Activated T-cell treated with anti-CD3 and anti-CD28 coated beads, Interleukin-2, amount 50 U/mL, for 24 hours (primary cell): Measurements from ENCODE around the gene LPCAT3.

Source experiments
- DNase-seq: peaks from one replicate; pipeline ENCODE4 v3.0.0-alpha.2; 2020
- H3K27ac Mint-ChIP-seq: 2 replicates; pipeline ENCODE4 v1.8.0; 2020; ENCODE audit warnings: mild to moderate bottlenecking, mixed read lengths
- H3K27me3 Mint-ChIP-seq: 2 replicates; pipeline ENCODE4 v1.8.0; 2020; ENCODE audit warnings: mixed read lengths
- H3K36me3 Mint-ChIP-seq: 2 replicates; pipeline ENCODE4 v1.8.0; 2020; ENCODE audit warnings: low read depth, mixed read lengths
- H3K4me1 Mint-ChIP-seq: 2 replicates; pipeline ENCODE4 v1.8.0; 2020; ENCODE audit warnings: low read depth, mixed read lengths
- H3K4me3 Mint-ChIP-seq: 2 replicates; pipeline ENCODE4 v1.8.0; 2020; ENCODE audit warnings: mild to moderate bottlenecking, moderate library complexity, mixed read lengths
- H3K9me3 Mint-ChIP-seq: 2 replicates; pipeline ENCODE4 v1.8.0; 2020; ENCODE audit warnings: mixed read lengths

Gene LPCAT3

GRCh38 chr12:6927379-6928021, 90.8 kb downstream of the LPCAT3 start, which contains the start of gene ATN1:
Gene ATN1 (plus strand): TSS chr12:6927959. CDS start chr12:6934002, 6,043 bp downstream.
- peak; percentile 77 for DNase-seq
- Mint-ChIP-seq H3K4me1 (peaks cover 61% of the 10 kb centered on the region), H3K27me3 (no peaks in the 10 kb centered on the region), H3K36me3 (peaks cover 31% of the 10 kb centered on the region), H3K27ac (peak within 1 kb of the TSS; percentile 93), H3K9me3 (no peaks in the 10 kb centered on the region), H3K4me3 (peak within 1 kb of the TSS; percentile 88)
